Measurements from ENCODE around the gene AFMID. TPM values are rescaled to one million over a fixed set of nuclear protein-coding genes. Genes with fewer than 3 reads are reported as not detected.

AFMID gene
- total and polyA plus RNA-seq, 7 donors = 6.1 to 32.9 (median 11.4) TPM

DNA sequence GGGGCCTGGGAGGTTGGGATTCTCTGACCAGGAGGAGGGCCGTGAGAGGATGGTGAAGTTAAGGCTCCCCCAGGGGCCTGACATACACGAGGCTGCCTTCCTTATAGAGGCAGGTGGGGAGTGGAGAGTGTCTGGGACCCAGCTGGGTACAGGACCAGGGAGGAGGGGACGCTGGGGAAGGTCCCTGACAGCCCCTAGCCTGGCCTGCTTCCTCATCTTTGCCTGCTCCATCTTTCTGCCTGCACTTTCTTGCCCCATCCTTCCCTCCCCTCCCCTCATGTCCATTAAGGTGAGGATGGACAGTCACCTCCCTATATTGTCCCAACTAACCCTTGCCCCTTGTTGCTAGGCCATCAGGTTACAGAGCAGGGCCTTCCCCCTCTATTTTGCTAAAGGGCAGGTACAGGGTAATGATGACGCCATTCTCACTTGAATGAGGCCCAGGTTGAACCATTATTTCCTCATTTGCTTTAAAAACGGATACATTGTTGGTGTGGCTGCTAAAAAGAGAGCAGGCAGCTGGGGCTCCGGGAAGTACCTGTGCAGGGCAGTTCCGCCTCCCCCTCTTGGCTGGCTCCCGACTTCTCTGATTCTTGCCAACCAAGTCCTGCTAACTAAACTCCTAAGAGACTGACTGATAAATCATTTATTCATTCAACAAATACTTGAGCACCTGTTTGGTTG lies 39.7 kb upstream of the AFMID start:
- no peak for DNase-seq
- no peak for TF ChIP-seq EP300 (IDR thresholded peaks at IDR 0.05)
- TF ChIP-seq POLR2A (IDR thresholded peaks at IDR 0.05) = no peak
- TF ChIP-seq, protein P1, sequence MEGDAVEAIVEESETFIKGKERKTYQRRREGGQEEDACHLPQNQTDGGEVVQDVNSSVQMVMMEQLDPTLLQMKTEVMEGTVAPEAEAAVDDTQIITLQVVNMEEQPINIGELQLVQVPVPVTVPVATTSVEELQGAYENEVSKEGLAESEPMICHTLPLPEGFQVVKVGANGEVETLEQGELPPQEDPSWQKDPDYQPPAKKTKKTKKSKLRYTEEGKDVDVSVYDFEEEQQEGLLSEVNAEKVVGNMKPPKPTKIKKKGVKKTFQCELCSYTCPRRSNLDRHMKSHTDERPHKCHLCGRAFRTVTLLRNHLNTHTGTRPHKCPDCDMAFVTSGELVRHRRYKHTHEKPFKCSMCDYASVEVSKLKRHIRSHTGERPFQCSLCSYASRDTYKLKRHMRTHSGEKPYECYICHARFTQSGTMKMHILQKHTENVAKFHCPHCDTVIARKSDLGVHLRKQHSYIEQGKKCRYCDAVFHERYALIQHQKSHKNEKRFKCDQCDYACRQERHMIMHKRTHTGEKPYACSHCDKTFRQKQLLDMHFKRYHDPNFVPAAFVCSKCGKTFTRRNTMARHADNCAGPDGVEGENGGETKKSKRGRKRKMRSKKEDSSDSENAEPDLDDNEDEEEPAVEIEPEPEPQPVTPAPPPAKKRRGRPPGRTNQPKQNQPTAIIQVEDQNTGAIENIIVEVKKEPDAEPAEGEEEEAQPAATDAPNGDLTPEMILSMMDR (IDR thresholded peaks at IDR 0.05) = no peak
- no peak for TF ChIP-seq POLR2AphosphoS5 (IDR thresholded peaks at IDR 0.05)
- Histone ChIP-seq H3K4me3 (no peak overlapping the region), H3K27me3 (peaks cover 0 to 4% (median 0%) of the 10 kb centered on the region in 3 donors), H3K27ac (no peak overlapping the region), H3K36me3 (no peaks in the 10 kb centered on the region), H3K4me1 (peaks cover 0 to 25% (median 21%) of the 10 kb centered on the region in 4 donors), H3K9me3 (no peaks in the 10 kb centered on the region)
- intact Hi-C loops (cut with DNase I) = no loop called here
- 21 to 41% methylated on average over 8 of the region's 8 CpGs for WGBS, 2 donors

DNA sequence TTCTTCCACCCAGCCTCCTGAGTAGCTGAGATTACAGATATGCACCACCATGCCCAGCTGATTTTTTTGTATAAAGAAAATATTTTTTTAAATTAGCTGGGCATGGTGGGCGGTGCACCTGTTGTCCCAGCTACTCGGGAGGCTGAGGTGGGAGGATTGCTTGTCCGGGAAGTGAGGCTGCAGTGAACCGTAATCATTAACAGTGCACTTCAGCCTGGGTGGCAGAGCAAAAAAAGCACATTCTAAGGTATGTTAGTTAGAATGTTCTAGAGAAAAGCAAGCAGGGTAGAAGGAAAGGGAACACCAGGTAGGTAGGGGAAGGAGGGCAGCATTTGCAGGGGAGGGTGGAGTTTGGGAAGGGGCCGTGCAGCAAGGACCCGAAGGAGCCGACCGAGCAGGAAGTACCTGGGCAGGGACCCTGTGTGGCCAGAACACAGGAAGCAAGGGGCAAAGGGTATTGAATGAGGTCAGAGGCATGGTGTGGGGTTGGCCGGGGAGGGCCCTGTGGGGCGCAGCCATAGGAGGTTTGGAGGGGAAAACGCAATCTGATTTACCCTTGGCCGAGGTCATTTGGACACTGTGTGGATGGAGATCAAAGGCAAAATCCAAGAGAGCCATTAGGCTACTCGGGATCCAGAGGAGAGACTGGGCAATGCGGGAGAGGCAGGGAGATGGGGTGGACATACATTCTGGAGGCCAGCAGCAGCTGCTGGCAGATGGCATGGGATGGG lies 38.7 kb upstream of the AFMID start:
- no peak for DNase-seq
- H3K36me3 ChIP-seq = no peaks in the 10 kb centered on the region
- H3K27me3 ChIP-seq = peaks cover 0 to 4% (median 0%) of the 10 kb centered on the region in 3 donors
- no peak for TF ChIP-seq EP300 (IDR thresholded peaks at IDR 0.05)
- TF ChIP-seq POLR2A (IDR thresholded peaks at IDR 0.05) = no peak
- TF ChIP-seq POLR2AphosphoS5 (IDR thresholded peaks at IDR 0.05) = no peak
- TF ChIP-seq, protein P1 (IDR thresholded peaks at IDR 0.05) = no peak
- H3K4me1 ChIP-seq = peaks cover 0 to 24% (median 20%) of the 10 kb centered on the region in 4 donors
- no peaks in the 10 kb centered on the region for H3K9me3 ChIP-seq
- H3K27ac ChIP-seq = no peak overlapping the region
- WGBS, 2 donors = 31 to 59% methylated on average over 14 of the region's 14 CpGs
- H3K4me3 ChIP-seq = no peak overlapping the region
- intact Hi-C loops (cut with DNase I) = no loop called here

DNA sequence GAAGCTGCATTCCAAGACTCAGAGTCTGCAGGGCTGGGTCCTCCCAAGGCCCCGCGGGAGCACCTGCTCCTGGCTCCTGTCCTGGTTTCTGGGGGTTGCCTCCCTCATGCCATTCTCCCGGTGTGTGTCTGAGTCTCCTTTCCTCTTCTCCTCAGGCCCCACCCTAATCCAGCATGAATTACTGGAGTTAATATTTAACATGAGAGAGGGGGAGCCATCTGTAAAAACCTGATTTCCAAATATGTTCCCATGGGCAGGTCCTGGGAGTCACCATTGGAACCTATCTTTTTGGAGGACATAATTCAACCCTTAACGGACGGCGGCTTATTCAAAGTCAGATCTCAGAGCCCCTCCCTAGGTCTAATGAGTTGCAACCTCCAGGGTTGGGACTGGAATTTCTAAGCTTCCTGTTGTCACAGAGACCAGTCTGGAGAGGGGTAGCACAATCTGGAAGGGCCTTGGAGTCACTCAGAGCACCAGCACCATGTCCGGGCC lies 35.6 kb upstream of the AFMID start:
- TF ChIP-seq, protein P1 (IDR thresholded peaks at IDR 0.05) = no peak
- TF ChIP-seq EP300 (IDR thresholded peaks at IDR 0.05) (no peak), POLR2A (IDR thresholded peaks at IDR 0.05) (no peak)
- 18 to 64% methylated on average over 7 of the region's 7 CpGs for WGBS, 2 donors
- H3K36me3 ChIP-seq = no peaks in the 10 kb centered on the region

DNA sequence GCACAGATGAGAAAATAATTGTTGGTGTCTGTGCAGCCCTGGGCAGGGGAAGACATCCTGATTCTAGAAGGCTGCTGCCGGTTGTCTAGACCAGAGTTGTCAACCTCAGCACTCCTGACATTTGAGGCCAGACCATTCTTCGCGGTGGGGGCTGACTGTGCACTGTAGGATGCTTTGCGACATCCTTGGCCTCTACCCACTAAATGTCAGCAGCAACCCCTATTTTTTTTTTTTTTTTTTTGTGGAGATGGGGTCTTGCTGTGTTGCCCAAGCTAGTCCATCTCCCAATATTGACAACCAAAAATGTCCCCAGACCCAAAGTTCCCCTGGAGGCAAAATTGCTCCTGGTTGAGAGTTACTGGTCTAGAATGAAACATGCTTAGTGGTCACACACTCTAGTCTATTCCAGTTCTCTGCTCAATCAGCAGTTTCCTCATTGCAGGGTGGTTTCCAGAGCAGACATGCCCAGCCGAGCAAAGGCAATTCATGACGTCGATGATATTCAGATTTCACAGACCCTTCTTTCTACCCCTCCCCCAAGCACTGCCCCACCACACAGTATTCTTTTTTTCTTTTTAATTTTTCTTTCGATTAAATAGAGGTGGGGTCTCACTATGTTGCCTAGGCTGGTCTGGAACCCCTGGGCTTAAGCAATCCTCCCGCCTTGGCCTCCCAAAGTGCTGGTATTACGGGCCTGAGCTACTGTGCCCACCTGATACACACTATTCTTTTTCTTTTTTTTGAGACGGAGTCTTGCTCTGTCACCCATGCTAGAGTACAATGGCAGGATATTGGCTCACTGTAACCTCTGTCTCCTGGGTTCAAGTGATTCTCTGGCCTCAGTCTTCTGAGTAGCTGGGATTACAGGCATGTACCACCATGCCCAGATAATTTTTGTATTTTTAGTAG lies 32.0 kb upstream of the AFMID start:
- WGBS, 2 donors = 64 to 67% methylated on average over 11 of the region's 11 CpGs
- H3K36me3 ChIP-seq = no peaks in the 10 kb centered on the region
- no peak overlapping the region for H3K4me3 ChIP-seq
- no peaks in the 10 kb centered on the region for H3K9me3 ChIP-seq
- intact Hi-C loops (cut with DNase I) = no loop called here
- no peaks in the 10 kb centered on the region for H3K4me1 ChIP-seq
- TF ChIP-seq EP300 (IDR thresholded peaks at IDR 0.05) = no peak
- TF ChIP-seq POLR2AphosphoS5 (IDR thresholded peaks at IDR 0.05) = no peak
- no peak for TF ChIP-seq POLR2A (IDR thresholded peaks at IDR 0.05)
- TF ChIP-seq, protein P1 (IDR thresholded peaks at IDR 0.05) = no peak
- H3K27me3 ChIP-seq = no peaks in the 10 kb centered on the region
- H3K27ac ChIP-seq = no peak overlapping the region
- DNase-seq = no peak

More for the DNA sequence above, 35.6 kb upstream of the AFMID start:
- H3K27ac ChIP-seq = no peak overlapping the region
- no peaks in the 10 kb centered on the region for H3K27me3 ChIP-seq
- no peaks in the 10 kb centered on the region for H3K9me3 ChIP-seq
- H3K4me1 ChIP-seq = no peaks in the 10 kb centered on the region
- intact Hi-C loops (cut with DNase I) = no loop called here
- no peak for DNase-seq
- no peak overlapping the region for H3K4me3 ChIP-seq
